Stromal cell of bone marrow (primary cell): ENCODE measurements around the gene B4GALT6.

Experiments
- DNase-seq: peaks from one replicate; pipeline ENCODE4 v3.0.0-alpha.2; 2012; ENCODE audit warnings: low read depth

Gene B4GALT6

DNA sequence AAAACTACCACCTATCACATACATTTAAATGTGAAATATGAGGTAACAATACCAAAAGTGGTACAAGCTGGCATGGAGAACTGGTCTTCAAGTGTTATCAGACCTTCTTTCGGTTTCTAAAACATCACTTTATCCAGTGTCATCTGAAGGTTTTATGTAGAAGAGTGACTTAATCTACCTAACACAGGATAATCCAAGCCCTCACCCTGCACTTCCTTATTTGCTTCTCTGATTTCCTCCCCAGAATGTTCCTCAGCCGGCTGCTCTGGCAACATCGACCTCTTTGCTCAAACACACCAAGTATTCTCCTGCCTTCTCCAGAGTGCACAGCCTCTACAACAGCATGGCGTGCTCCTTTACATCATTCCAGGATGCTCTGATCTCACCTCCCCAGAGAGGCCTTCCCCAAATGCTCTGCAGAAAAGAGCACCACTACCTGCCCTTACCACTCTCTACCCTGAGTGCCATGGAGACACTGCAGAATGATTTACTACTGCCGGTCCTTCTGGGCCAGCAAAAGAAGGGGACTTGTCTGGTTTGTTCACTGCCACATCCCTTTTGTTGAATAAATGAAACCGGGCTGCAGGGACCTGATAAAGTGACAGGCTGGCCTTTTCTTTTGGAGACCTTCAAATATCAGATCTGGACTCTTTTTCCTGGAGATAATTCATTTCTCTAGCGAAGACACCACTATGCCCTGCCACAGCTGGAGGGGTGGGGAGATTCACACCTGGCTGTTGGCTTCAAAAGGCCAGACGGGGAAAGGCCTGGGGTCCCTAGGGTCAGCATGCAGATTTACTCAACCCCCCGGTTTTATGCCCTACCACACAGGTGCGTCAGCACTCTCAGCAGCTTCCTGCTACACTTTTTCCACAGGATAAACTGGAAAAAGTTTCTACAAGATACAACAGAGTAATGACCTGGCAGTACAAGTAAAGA lies 50.7 kb downstream of the B4GALT6 start:
- no peak for DNase-seq

- no peak for DNase-seq
These were observed 52.0 kb downstream of the B4GALT6 start for GRCh38 chr18:31632356-31632755.

DNA sequence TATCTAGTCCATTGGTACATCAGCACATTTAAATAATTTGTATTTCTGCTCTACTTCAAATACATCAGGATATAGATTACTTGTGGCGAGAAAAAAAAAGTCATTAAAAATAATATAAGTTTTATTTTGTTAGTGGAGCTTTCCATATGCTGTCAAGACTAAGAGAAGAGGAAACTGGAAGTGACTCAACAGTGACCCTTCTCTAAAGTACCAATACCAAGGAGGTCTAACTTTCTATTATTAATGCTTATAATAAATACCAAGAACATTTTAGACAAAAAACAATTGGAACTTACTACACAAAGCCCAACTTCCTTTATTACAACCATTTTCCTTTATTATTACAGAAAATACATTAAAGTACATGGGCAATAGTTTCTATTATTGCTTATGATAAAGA lies 52.9 kb downstream of the B4GALT6 start:
- no peak for DNase-seq

DNA sequence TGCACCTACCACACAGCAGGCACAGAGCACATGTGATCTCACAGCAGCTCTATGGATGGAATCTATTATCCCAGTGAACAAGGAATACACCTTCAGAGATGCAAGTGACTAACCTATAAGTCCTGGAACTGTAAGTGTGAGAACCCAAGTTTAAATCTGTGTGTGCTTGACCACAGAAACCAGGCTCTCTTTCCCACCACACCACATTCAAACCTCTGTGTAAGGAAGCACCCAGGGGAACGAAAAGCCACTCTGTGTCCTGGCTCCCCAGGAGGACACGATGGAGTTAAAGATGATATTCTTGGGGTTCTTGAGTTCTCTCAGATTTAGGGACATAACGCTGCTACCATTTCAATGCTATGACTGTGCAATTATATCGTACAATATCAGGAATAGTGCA lies 53.8 kb downstream of the B4GALT6 start:
- DNase-seq, result no peak

DNA sequence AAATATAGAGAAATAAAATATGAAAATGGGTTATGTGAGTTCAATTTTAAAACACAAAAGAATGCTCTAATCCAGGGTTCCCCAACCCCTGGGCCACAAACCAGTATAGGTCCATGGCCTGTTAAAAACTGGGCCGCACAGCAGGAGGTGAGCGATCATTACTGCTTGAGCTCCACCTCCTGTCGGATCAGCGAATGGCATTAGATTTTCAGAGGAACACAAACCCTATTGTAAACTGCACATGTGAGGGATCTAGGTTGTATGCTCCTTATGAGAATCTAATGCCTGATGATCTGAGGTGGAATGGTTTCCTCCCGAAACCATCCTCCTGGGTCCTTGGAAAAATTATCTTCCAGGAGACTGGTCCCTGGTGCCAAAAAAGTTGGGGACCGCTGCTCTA lies 58.0 kb downstream of the B4GALT6 start:
- DNase-seq, result no peak

GRCh38 chr18:31624892-31625640 lies 59.3 kb downstream of the B4GALT6 start:
- DNase-seq, result no peak

GRCh38 chr18:31619291-31619690 lies 65.1 kb downstream of the B4GALT6 start:
- no peak for DNase-seq

- no peak for DNase-seq
These were observed 65.6 kb downstream of the B4GALT6 start for GRCh38 chr18:31618801-31619200.

DNA sequence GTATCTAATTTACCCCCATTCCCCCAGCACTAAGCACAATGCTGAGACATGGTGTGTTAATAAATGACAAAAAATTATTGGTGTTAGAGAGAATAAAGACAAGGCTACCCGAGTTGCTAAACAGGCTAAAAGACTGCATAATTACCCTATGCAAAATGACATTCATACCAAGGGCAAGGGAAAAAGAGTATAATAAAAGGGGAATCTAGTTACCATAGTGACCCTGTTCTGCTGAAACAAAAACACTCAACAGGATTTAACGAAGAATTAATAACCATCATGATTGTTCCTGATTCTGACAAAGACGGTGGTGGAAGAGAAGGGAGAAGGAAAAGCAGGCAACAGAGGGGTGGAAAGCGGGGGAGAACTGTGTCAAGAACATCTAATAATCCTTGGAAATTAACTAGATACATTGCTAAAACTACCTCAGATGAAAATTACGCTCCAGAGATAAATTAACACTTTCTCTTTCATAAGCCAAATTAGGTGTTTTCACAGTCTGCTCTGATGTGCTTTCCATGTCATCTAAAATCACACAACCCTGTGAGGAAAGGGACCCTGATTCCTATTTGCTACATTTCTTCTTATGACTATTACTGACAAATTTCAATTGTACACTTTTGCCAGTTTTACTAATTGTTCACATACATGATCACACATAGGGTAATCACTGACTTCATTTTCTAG lies 67.2 kb downstream of the B4GALT6 start:
- DNase-seq, result no peak

DNA sequence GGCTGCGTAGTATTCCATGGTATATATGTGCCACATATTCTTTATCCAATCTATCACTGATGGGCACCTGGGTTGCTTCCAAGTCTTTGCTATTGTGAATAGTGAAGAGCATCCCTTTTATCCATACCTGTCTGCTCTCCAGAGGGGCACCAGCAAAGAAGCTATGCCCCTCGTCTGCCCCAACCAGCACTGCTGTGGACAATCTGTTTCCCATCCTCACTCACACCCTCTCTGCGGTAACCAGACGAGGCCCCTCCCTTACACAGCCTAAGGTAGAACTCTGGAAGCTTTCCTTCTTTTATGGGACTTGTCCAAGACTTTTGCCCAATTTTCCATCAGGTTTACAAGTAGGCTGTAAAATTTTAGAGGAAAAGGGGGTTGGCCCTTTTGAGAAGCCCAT lies 67.8 kb downstream of the B4GALT6 start:
- DNase-seq, result no peak

DNA sequence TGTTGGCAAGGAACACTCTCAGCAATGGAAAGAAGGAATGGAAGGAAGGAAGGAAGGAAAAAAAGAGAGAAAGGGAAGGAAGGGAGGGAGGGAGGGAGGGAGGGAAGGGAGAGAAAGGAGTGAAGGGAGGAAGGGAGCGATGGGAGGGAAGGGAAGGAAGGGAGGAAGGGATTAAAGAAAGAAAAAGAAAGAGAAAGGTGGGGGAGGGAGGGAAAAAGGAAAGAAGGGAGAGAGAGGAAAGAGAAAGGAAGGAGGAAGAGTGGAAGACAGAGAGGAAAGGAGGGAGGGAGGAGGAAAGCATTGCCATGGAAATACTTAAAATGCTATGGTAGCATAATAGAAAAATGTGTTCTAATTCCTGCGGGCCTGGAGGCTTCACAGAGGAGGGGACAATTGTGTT lies 70.3 kb downstream of the B4GALT6 start:
- DNase-seq, result no peak

GRCh38 chr18:31612124-31612523 lies 72.3 kb downstream of the B4GALT6 start:
- no peak for DNase-seq

DNA sequence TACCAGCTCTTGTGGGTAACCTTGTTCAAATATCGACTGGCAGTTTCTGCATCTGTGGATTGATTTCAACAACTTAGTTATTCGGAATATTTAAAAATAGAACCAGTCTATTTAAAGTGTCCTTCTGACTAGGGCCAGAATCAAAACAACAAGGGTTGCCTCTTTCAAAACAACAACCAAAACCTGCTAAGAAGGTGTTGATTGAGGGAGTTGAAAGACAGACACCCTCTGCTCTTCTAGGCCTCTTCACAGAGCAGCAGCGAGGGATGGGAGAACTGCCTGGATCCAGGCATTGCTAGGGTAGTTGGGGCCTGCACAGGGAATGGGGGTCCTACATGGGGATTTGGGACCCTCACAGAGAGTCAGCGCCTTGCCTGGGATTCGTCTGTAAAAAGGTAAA lies 72.9 kb downstream of the B4GALT6 start:
- no peak for DNase-seq

- DNase-seq, result no peak
These were observed 73.8 kb downstream of the B4GALT6 start for GRCh38 chr18:31610286-31611205.

DNA sequence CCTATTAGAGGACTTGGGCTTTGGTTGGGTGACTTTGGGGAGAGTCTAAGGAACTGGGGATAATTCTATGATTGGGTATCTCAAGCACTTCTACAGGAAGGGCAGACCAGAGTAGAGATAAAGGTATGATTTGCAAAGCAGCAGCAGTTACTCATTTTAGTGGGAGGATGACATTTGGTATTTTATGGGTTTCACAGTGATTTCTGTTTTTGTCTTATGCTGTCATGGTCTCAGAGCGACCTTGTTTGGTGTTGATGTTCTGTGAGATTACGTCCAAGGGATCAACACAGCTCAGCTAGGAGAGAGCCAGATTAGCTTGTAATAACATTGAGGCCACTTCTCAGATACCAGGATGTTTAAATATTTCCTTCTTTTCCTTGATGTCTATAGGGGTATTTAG lies 74.5 kb downstream of the B4GALT6 start:
- no peak for DNase-seq

GRCh38 chr18:31607384-31607783 lies 77.0 kb downstream of the B4GALT6 start:
- no peak for DNase-seq

- no peak for DNase-seq
These were observed 78.1 kb downstream of the B4GALT6 start for GRCh38 chr18:31606265-31606664.

GRCh38 chr18:31603315-31603714 lies 81.1 kb downstream of the B4GALT6 start:
- DNase-seq, result peak; percentile 51

GRCh38 chr18:31598021-31598805 lies 86.2 kb downstream of the B4GALT6 start:
- DNase-seq, result no peak

DNA sequence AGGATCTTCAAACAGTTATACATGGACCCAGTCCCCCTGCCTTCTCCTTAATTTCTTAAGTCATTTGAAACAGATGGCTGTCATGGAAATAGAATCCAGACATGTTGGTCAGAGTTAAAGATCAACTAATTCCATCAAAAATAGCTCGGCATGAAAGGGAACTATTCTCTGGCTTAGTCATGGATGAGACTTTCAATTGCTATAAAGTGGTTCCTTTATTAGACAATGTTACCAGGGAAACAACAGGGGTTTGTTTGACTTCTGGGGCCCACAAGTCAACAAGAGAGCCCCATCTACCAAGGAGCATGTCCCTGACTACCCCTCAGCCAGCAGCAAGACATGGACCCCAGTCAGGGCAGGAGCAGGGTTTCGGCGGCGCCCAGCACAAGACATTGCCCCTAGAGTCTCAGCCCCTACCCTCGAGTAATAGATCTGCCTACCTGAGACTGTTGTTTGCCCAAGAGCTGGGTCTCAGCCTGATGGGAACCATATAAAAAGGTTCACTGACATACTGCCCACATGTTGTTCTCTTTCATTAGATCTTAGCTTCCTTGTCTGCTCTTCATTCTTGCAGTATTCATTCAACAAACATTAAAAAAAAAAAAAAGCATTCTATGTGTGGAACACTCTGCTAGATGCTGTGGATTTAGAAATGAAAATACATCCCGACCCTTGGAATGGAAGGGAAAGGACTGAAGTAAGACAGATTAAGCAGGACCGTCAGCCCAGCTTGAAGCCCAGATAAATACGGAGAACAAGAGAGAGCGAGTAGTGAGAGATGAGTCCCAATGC lies 88.1 kb downstream of the B4GALT6 start:
- DNase-seq, result peak; percentile 27
